GM12872 (cell line): ENCODE measurements around the gene MINDY1.

ENCODE experiments used
- CTCF ChIP-seq: IDR thresholded peaks from 3 replicates; pipeline ENCODE4 v1.5.1; 2011; ENCODE audit warnings: low read depth, mild to moderate bottlenecking, low read length, moderate library complexity; ENCODE audit not compliant: insufficient read depth

MINDY1 gene

DNA sequence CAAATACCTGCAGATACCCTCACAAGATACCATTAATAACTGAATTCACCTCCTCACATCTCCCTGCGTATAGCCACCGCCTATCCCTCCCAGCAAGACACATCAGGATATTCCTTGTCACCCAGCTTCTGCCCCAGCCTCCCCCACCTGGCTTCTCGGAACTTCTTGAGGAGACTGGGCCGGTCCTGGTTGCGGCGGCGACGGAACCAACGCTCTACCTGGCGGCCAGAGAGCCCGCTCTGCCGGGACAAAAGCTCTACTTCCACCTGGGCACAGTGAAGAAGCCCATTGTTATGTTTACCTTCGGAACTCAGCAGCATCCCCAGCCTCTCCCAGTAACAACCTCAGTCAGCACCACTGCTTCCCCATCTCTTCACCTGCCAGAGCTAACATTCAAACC lies 38.8 kb downstream of the MINDY1 start:
- TF ChIP-seq CTCF: no peak

DNA sequence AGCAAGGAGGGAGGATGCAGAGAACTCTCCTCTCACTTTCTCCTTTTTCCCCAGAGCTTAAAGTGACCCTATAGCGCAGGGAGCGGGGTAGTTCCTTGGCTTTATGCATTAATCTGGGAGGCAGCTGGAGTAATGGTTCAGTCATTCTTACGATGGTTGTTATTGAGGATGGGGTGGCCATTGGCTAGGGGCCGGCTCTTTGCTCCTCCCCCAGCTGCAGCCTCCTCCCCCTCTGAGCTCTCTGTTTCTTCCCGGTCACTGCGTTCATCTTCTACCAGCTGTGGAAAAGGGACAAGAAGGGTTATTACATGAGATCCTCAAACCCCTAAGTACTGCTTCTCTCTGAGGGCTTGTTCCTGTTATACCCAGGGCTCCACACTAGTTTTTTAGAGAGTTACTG lies 40.7 kb downstream of the MINDY1 start:
- TF ChIP-seq CTCF: no peak

DNA sequence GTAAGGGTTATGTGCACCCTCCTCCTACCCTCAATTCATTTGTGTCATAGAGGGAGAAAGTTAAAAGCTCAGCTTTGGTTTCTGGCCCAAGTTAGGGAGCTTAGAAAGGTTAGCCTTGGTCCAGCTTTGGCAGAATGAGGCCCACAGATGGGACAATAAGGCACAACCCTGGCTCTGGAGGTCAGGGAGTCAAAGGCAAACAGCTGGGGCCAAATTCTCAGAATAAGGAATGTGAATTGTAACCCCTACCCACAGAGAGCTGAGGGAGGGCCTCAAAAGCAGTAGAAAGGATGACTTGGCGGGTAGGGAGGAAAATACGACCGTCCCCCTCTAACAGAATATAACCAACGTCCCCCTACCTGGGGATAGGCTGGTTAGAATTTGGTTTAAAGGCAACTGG lies 41.1 kb downstream of the MINDY1 start:
- TF ChIP-seq CTCF: no peak

DNA sequence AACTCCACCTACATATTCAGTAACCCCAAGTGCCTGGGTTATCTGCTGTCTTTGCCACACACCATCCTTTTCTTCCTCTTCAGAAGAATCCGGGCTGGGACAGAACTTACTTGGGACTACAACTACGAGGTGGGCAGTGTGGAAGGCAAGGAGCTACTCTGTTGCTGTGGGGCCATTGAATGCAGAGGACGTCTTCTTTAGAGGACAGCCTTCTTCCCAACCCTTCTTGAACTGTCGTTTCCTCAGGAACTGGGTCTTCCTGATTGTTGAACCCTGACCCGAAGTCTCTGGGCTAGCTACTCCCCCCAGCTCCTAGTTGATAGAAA lies 42.6 kb downstream of the MINDY1 start:
- no peak for TF ChIP-seq CTCF

DNA sequence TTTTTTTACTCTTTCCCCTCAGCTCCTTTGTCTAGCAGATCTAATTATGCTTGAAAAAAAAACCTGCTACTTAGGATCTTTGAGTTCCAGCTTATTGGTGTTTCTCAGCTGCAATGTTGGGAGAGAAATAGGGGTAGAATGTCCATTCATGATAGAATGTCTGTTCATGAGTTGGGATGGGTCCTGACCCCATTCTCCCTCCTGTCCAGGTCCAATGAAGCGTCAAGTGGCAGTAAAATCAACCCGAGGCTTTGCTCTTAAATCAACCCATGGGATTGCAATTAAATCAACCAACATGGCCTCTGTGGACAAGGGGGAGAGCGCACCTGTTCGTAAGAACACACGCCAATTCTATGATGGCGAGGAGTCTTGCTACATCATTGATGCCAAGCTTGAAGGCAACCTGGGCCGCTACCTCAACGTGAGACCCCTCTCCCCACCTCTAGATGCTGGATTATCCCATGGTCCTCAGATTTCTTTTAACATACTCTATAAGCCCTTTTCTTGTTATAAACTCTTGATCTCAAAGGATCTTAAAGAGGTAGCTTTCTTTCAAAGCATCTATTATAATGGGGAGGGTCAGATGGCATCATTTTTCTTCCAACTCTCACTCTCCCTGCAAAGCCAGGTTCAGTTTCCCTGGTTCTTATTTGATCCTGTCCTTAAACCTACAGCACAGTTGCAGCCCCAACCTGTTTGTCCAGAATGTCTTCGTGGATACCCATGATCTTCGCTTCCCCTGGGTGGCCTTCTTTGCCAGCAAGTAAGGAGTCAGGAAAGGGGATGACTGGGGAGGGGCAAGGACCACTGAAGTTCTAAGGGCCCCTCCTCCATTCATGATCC lies 43.2 kb downstream of the MINDY1 start:
- TF ChIP-seq CTCF: no peak

DNA sequence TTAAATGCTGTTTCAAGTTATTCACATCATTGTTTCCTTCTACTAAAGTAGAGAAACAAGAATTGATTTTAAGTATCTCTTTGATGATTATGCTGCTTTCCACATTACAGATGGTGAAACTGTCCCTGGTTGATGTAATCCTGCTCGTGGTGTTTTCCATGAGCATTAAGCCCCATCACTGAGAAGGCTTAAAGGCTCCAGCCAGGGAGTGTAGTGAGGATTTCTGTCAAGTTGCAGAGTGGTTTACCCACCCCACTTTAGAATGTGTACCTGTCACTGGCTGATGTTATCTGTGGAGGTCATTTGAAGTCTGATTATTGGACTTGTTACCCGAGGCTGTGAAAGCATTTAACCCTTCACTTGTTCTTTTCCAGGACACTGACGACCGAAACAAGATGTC lies 44.9 kb downstream of the MINDY1 start:
- TF ChIP-seq CTCF: no peak

DNA sequence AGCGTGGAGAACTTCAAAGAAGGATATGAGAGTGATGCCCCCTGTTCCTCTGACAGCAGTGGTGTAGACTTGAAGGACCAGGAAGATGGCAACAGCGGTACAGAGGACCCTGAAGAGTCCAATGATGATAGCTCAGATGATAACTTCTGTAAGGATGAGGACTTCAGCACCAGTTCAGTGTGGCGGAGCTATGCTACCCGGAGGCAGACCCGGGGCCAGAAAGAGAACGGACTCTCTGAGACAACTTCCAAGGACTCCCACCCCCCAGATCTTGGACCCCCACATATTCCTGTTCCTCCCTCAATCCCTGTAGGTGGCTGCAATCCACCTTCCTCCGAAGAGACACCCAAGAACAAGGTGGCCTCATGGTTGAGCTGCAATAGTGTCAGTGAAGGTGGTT lies 46.1 kb downstream of the MINDY1 start:
- no peak for TF ChIP-seq CTCF
